ENCODE measurements around the gene EPS8L1.
"Not testable (repeated sequence)": the region's sequence is repeated elsewhere in the genome, so short reads cannot be mapped to it uniquely, and the experiment has no call there.

The EPS8L1 gene

GRCh38 chr19:55053735-55054134 lies 21.9 kb upstream of the EPS8L1 start:
- no peak for DNase-seq

GRCh38 chr19:55056827-55057226 lies 18.8 kb upstream of the EPS8L1 start:
- no peak for DNase-seq

GRCh38 chr19:55058781-55059610 lies 16.7 kb upstream of the EPS8L1 start:
- no peak for DNase-seq

- not testable (repeated sequence) for DNase-seq
Measured at GRCh38 chr19:55060287-55060686, 15.4 kb upstream of the EPS8L1 start.

GRCh38 chr19:55062735-55063491 lies 12.8 kb upstream of the EPS8L1 start, which contains the start of gene RDH13:
RDH13 (minus strand) TSS chr19:55063148; CDS start chr19:55063032, 116 bp downstream.
- DNase-seq: peak; percentile 99

GRCh38 chr19:55063492-55063843 lies 12.2 kb upstream of the EPS8L1 start:
- no peak for DNase-seq

- not testable (repeated sequence) for DNase-seq
Measured at GRCh38 chr19:55065516-55065915, 10.2 kb upstream of the EPS8L1 start.

GRCh38 chr19:55066107-55066709 lies 9.5 kb upstream of the EPS8L1 start:
- DNase-seq: no peak

GRCh38 chr19:55067869-55068268 lies 7.8 kb upstream of the EPS8L1 start:
- DNase-seq: no peak

GRCh38 chr19:55068950-55069864 lies 6.5 kb upstream of the EPS8L1 start:
- DNase-seq: no peak

- DNase-seq: no peak
Measured at GRCh38 chr19:55069865-55070197, 5.8 kb upstream of the EPS8L1 start.

GRCh38 chr19:55070466-55071128 lies 5.1 kb upstream of the EPS8L1 start:
- no peak for DNase-seq

GRCh38 chr19:55071129-55071502 lies 4.6 kb upstream of the EPS8L1 start:
- DNase-seq: no peak

- no peak for DNase-seq
Measured at GRCh38 chr19:55071913-55072312, 3.8 kb upstream of the EPS8L1 start.

- no peak for DNase-seq
Measured at GRCh38 chr19:55076321-55076720, 652 bp downstream of the EPS8L1 start.

GRCh38 chr19:55077106-55077505 lies 1.4 kb downstream of the EPS8L1 start:
- no peak for DNase-seq

GRCh38 chr19:55078996-55079395 lies 3.3 kb downstream of the EPS8L1 start:
- no peak for DNase-seq

GRCh38 chr19:55079400-55080038 lies 3.9 kb downstream of the EPS8L1 start:
- no peak for DNase-seq

- DNase-seq: peak; percentile 83
Measured at GRCh38 chr19:55080121-55080967, 4.7 kb downstream of the EPS8L1 start.

GRCh38 chr19:55080968-55081769 lies 5.5 kb downstream of the EPS8L1 start:
- DNase-seq: peak; percentile 96
